Right renal pelvis (tissue), 4 donors: ENCODE data around the gene ABL1. TPM values are rescaled to one million over a fixed set of nuclear protein-coding genes. Genes with fewer than 3 reads are reported as not detected.
A peak's percentile ranks its signal among the peaks of the same experiment; 100 is the strongest.

Experiments used
- DNase-seq, 4 donors: peaks; one replicate each; pipeline ENCODE4 v3.0.0-alpha.2; 2013; ENCODE audit warnings: low read depth in 4 of 4, low spot score in 3 of 4, missing footprints in 1 of 4
- polyA plus RNA-seq, 4 donors: library from polyadenylated mRNA; unstranded; fragments of 120-200 nt; gene quantifications; one replicate each; pipeline ENCODE4 v1.2.1, GENCODE V29; 2013; ENCODE audit not compliant: insufficient read length in 4 of 4

ABL1 gene
- polyA plus RNA-seq, 4 donors: 82.1 to 89.5 (median 82.7) TPM

GRCh38 chr9:130824643-130825350 is 10.3 kb upstream of the ABL1 start:
- peak; percentile 67 to 93 (median 85) for DNase-seq

GRCh38 chr9:130825351-130825651 is 9.8 kb upstream of the ABL1 start:
- no peak for DNase-seq

DNA sequence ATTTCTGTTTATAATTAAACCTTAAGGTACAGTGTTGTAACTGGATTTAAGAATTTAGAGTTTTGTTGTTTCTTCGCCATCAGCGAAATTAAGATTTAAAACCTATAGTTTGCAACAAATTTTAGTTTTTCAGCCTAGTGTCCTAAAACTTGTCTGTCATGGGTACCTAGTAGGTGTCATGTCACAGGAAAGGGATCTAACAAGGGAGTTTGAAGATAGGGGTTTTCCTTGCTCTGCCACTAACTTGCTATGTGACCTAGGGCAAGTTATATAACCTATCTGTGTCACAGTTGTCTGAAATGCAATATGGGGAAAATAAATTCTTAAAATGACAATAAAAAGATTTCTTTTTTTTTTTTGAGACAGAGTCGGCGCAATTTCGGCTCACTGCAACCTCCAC is 9.2 kb upstream of the ABL1 start:
- DNase-seq: no peak

DNA sequence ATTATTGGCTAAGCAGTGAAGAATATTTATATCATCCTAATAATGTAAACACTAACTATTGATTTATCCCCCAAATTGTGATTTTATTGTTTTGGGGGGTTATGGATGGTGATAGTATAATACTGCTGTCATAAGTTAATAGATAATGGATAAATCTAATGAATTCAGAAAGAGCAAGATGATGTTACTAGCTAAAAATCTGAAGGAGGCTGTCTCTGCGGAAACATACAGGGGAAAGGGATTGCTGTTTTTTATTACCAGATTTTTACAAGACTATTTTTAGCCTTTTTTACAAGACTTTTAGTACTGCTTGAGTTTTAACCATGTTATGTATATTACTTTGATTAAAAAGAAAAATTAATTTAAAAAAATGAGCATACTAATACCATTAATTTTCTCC is 5.3 kb upstream of the ABL1 start:
- no peak for DNase-seq

DNA sequence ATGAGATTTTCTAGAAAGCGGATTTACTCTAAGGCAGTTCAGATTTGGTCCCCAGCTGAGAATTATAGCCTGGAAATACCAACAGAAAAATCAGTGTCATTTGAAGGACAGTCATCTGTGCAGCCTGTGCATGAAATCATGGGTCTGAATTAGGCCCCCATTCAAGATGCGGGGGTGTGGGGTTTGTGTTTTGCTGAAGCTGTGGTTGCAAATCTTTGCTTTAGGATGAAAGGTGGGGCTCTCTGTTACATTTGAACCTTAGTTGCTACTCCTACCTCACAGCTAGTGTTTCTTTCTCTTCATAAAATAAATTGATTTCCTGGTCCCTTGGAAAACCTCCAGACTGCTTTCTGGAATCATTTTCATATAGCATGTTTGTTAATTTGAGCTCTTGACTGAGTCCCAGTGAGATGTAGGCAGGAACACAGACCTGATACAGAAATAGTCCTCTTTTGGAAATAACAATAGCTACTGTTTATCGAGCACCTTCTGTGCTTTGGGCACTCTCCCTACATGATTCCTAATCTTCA is 4.8 kb upstream of the ABL1 start:
- DNase-seq: no peak

GRCh38 chr9:130831077-130831476 is 4.0 kb upstream of the ABL1 start:
- no peak for DNase-seq

DNA sequence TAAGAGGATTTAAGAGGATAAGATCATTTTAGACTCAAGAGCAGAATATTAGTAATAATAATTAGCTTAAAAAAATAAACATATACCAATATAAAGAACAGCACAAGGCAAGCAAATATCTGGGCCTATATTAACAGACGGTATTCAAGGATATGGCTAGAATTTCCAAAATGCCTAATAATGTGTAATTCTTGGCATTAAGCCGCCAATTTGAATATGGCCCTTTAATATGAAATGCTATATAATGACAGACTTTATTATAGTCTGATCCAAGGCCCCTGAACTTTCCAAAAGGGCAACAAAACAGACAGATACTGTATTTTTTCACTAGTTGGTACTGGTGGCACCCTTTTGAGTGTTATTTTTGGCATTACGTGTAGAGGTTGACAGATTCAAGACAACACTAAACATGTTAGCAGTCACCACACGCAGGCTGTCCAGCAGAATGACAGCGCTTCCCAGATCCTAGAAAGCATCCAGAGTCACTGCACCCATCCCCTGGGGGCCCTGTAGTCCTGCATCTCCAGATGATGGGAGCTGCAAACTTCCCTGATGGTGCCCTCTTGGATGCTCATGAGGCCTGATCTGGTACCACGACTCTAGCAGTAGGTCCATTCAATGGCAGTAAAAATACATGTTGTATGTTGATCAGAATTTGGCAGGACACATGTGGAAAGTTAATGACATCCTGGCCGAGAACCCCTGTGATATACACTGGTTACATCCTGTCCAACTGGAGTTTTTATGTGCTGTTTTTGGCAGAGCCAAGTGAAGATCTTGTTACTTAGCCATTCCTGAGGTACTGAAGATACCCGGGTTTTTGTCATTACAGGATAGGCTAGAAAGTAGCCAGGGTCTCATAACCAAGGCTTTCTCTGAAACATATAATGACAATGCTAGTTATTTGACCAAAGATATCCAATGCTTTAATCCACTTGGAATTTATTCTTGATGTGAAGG is 1.7 kb upstream of the ABL1 start:
- DNase-seq: no peak

DNA sequence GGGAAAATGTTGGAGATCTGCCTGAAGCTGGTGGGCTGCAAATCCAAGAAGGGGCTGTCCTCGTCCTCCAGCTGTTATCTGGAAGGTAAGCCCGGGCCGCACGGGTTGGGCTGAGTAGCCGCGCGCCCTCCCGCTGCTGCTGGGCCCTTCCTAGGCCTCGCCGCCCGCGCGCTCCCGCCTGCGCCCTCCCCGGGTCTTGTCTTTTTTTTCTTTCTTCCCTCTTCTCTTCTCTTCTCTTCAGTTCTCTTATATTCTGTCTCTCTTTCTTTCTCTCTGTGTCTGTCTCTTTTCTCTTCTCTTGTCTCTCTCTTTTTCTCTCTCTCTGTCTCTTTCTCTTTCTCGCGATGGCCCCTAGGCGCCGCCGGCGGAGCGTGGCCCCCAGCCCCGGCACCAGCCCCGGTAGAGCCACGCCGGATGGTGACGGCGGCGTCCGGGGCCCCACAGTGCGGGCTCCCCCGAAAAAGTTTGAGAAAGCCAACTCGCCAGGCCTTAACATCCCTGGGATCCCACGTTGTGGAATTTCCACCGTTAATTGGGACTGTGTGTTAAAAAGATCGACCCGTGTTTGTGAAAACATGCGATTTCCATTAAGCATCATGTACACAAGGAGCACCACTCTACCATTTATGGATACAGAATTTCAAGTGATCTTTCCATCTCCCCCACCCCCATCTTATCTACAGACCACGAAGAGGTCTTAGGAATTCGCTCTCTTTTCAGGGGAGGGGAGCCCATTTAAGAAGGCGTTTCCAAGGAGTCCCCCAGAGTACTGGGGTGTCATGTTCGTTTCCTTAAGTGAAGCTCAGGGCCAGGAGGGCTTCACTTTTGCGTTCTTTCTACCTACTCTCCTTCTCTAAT is 616 bp downstream of the ABL1 start:
- DNase-seq: no peak

GRCh38 chr9:130837002-130837511 is 2.0 kb downstream of the ABL1 start:
- DNase-seq: no peak

DNA sequence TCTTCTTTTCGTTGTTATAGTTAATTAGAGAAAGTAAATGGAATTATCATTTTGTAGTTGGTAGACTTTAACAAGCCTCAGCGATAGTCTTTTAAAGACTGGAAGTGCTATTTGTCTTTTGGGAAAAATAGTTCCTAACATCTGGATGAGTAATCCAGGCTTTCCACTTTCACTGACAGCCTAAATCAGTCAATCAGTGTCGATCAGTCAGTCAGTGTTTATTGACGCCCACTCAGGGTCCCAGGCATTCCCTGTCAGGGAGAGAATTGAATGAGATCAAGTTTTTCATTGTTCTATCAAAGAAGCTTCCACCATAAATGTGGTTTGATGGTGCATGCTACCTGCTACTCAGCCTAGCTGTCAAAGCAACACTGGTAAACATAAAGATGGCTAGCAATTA is 2.6 kb downstream of the ABL1 start:
- DNase-seq: no peak

DNA sequence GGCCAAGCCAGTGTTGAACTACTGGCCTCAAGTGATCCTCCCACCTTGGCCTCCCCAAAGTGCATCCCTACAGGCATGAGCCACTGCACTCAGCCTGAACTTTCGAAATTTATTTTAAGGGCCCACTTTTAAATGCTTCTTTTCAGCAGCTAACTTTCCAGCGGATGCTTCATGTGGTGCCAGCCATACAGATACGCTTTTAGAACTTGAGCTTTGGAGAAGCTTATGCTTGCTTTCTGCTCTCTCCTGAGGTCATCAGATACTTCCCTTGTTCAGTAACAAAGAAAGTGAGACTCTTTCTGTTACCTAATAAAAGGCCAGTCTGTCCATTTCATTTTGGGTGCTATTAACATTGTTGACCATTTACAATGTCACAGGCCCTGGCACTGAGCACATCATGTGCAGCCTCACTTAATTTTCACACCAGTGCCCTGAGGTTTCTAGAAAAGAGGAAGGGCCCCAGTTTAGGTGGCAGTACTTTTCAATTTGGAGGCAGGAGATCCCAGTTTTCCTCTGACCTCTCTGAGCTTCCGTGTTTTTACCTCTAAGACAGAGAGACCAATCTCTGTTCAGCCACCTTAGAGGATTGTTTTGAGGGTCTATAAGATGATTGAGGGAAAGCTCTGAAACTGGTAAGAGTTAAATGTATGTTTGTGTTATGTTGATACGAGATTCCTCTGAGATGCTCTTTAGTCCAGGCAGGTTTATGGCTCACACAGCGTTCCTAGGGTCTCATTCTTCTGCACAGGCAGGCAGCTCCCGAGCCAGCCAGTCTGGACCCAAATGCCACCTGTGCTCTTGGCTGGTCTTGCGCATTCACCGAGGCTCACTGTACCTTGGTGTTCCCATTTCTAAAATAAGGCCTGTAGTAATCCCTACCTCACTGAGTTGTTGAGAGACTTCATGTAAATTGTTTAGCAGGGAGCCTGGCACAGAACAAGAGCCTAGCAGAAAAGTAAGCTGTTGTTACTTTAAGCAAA is 4.4 kb downstream of the ABL1 start:
- no peak for DNase-seq

DNA sequence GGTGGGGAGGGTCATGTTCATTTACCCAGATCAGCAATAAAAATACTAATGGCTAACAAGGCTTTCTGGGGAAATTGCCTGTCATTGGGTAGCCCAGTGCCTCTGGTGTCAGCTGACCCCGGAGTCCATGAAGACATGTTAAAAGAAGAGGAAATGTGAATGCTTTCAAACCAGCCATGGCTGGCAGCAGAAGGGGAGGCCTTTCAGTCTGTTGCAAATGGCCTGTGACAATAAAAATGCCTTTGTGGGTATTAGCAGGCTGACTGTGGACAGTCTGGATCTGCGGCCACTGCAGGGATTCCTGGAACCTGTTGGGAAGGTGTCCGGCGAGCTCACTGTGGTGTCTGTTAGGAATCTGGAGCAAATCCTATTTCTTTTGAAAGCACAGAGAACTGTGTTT is 7.5 kb downstream of the ABL1 start:
- DNase-seq: no peak

DNA sequence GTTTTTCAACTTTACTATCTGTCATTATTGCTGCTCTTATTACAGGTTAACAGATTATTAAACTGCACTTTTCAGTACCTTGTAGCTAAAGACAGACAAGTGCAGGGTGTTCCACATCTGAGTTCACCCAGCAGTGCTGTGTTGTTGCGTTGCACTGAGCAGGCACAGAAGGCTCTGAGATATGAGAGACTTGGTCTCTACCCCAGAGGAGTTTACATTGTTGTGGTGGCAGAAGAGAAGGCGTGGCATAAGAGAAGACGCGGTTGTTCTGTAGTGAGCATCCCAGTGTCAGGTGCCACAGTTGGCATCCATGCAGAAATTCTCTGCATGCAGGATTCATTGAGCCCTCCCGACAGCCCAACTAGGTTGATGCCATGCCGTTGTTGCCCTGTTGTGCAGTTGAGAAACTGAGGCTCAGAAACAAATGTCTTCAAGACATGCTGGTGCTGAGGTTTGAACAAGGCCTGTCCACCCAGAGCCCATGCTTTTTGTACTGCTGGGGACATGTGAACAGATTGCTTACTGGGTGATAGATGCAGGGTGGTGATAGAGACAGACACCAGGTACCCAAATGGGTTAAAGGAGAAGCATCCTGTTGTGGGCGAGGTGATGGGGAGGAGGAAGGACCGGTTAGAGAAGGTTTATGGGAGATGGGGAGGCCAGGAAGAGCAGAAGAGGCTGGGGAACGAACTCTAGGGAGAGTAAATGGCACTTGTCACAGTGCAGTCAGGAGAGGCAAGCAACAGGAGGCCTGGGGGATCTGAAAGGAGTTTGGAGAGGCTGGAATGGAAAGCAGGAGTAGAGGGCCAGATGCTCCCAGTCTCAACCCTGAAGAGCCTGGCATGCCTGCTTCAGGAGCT is 8.2 kb downstream of the ABL1 start:
- no peak for DNase-seq

DNA sequence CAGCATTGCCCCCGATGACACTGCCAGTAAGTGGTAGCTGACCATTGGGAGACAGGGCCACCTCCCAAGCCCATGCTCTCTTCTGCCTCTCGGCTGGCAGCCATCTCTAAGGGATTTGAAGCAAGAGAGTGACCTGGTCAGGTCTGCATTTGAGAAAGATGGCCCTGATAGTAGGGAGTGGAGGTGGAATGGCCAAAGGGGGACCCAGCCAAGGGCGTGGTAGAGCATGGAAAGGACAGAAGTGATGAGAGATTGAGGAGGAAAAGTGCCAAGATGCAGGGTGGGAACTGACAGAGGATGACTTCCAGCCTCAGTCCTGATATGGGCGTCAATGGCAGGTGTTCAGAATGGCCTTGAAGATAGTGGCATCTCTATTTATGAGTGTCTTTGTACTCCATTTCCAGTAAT is 9.0 kb downstream of the ABL1 start:
- no peak for DNase-seq

- DNase-seq: no peak
These were observed 10.2 kb downstream of the ABL1 start for GRCh38 chr9:130845254-130845653.

GRCh38 chr9:130845901-130846481 is 10.9 kb downstream of the ABL1 start:
- DNase-seq: no peak

DNA sequence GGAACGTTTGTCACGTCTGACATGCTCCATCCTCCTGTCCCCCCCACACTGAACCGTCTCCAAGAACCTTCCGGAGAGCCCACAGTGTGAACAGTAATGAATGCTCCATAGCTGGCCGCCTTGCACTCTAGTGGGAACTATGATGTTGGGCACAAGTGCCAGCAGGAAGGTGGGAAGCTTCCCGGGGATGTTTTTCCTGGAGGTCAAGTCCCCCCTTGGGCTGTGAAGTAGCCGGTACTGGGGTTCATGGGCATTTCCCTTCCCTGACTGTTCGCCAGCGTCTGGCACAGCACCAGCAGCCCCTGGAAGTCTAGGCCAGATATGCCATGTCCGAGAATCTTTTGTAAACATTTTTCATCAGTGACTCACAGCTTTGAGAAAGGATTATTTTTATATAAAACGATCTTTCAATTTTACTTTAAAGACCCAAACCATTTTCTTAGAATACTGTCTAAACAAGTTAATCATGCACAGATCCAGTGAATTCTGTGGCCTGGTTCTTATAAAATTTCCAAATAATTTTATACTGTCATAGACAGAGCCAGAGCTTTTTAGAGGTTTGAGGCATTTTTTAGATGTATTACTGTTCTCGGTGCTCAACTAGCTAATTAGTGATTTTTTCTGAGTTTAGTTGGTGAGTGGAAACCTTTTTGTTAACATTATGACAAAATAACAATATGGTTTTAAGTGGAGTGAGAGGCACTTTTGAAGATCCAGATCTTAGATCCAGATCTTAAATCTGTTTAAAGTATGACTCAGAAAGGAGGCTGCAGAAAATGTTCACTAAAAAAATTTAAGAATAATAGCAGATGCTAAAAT is 11.6 kb downstream of the ABL1 start:
- DNase-seq: no peak
